Stimulated activated CD4-positive, alpha-beta T cell treated with anti-CD3 and anti-CD28 coated beads, Interleukin-4, amount 100 ng/mL, for 48 hours (primary cell): ENCODE data around the gene TUBGCP6.
A peak's percentile ranks its signal among the peaks of the same experiment; 100 is the strongest.
"Not testable (repeated sequence)": the region's sequence is repeated elsewhere in the genome, so short reads cannot be mapped to it uniquely, and the experiment has no call there.

Source experiments
- DNase-seq, 2 donors: peaks; one replicate each; pipeline ENCODE4 v3.0.0-alpha.2; 2020; ENCODE audit warnings: low read depth in 2 of 2

Gene TUBGCP6

GRCh38 chr22:50278956-50279619, 34.3 kb upstream of the TUBGCP6 start:
- DNase-seq: no peak

- DNase-seq: no peak
Measured at GRCh38 chr22:50278461-50278860, 33.6 kb upstream of the TUBGCP6 start.

DNA sequence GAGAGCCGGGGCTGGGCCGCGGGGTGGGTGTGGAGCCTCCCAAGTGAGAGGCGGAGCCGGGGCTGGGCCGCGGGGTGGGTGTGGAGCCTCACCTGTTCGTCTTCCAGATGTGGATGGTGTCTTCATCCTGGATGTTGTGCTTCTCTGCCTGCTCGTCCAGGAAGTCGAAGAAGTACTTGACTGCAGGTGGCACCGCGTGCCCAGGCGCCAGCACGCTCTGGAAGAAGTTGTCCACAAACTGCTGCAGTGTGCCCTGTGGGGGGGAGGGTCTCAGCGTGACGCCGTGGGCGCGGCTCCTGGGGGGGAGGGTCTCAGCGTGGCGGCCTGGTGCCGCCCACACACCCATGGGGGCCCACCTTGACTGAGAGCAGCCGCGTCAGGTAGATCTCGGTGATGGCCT, 32.9 kb upstream of the TUBGCP6 start:
- no peak for DNase-seq

- peak; percentile 27 to 45 for DNase-seq
Measured at GRCh38 chr22:50276143-50276542, 31.3 kb upstream of the TUBGCP6 start.

- no peak for DNase-seq
Measured at GRCh38 chr22:50275181-50276055, 30.6 kb upstream of the TUBGCP6 start.

GRCh38 chr22:50274771-50275170, 29.9 kb upstream of the TUBGCP6 start:
- DNase-seq: no peak

DNA sequence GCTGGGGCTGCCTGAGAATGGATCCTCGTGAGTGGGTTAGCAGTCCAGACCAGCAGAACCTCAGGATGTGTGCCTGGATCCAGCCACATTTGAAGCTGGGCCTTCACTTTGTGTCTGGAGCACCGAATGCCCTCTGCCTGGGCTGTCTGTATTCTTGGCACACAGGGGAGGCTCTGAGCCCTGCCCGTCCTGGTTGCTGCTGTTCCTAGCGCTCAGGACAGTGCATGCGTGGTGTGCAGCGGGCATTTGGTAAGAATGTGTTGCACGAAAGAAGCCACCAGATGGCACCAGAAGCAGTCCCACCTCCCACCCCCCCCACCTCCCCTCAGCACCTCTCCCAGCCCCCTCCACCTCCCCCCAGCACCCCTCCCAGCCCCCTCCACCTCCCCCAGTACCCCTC, 29.5 kb upstream of the TUBGCP6 start:
- DNase-seq: peak in 1 of 2 donors; percentile 31

- not testable (repeated sequence) for DNase-seq
Measured at GRCh38 chr22:50273781-50274180, 29.0 kb upstream of the TUBGCP6 start.

DNA sequence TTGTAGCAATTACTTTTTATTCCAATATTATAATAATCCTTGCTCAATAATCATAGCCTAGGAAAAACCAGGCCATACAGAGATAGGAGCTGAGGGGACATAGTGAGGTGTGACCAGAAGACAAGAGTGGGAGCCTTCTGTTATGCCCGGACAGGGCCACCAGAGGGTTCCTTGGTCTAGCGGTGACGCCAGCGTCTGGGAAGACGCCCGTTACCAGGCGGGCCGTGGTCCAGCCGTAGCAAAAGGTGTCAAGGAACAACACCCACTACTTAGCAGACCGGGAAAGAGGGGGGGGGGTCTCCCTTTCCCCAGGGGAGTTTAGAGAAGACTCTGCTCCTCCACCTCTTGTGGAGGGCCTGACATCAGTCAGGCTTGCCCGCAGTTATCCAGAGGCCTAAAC, 28.5 kb upstream of the TUBGCP6 start:
- not testable (repeated sequence) for DNase-seq

DNA sequence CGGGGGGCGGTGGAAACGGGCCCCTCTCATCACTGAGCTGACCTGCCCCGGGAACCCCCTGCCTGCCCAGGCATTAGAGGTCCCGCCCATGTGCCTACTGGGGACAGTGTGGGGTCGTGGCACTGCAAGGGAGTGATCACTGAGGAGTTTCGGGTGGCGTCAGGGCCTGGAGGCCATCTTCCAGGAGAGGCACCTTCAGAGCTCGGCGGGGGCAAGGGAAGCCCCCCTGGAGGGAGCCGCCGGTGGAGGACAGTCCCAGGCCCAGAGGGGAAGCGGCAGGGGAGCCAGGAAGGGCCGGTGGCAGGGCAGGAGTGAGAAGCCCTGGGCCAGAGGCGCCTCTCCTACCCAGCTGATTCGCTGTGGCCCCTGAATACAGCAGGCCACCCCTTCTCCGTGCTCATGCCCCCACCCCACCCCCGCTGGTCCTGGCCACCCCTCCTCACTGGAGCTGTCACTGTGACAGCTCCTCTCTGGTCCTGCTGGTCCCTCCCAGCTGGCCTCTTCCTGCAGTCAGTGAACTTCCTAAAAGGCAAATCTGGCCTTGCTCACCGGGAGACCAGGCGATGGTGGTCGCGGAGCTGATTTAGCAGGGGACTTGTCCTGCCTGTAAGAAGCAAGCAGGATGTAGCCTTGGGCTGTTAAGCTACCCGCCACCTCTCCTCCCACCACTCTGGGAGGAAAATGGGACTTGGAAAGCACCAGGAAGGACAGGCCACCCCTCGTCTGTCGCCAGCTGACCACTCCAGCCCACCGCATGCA, 27.4 kb upstream of the TUBGCP6 start:
- no peak for DNase-seq

DNA sequence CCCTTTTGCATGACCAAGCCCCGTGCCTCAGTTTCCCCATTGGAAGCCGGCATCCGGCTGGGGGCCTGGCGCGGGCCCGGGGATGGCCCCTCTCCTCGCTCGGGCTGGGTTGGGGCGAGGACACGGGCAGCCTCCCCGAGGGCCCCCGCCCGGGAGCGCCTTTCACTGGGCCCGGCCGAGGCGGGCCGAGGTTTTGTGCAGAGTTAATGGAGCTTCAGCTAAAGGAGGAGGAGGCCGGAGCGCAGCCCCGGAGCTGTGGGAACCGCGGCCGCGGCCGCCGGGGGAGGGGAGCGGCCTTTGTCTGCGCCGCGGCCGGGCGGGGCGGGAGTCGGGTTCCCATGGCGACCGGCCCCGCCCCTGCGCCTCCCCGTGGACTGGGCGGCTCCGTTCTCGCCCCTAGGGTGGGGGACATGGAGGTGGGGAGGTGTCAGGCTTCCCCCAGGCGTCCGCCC, 26.7 kb upstream of the TUBGCP6 start:
- DNase-seq: peak; percentile 42 to 53

GRCh38 chr22:50270666-50271394, 26.0 kb upstream of the TUBGCP6 start:
- peak; percentile 63 to 66 for DNase-seq

- DNase-seq: peak; percentile 38 to 63
Measured at GRCh38 chr22:50269970-50270665, 25.3 kb upstream of the TUBGCP6 start, which contains the start of gene MAPK11. TSS of gene MAPK11 (minus strand) at chr22:50270380. CDS start at chr22:50270292, 88 bp downstream.

DNA sequence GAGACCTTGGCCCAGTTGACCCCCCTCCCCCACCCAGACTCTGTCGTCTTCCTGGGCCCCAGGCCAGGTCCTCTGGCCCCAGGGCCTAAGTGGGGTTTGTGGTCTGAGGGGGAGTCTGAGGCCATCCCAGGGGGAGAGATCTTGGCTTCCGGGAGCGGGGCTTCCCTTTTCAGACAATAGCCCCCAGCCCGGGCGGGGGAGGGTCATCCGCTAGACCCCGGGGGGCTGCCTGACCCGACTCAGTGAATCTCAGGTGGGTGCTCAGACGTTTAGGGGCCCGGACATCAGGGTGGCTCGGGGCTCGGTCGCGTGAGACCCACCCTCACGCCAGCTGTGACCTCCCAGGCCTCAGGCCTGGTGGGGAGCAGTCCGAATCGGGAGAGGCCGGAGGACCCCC, 24.7 kb upstream of the TUBGCP6 start:
- DNase-seq: no peak

DNA sequence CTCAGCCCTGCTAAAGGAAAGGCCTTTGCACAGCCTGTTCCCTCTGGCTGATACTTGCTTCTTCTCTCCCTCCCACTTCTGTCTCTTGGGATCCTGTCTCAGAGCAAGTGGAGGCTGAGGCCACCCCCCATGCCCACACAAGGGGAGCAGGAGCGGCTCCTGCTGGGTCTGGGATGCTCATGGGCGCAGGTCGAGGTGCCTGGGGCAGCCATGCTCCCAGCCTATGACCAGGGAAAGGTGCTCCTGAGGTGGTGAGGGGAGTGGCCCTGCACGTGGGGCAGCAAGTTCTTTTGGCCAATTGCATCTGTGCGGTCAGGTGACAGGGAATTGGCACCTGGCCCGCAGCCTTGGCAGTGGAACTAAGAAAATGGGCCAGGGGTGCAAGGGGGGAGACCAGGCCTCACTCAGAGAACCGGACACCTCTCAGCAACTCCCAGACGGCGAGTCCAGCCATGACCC, 23.9 kb upstream of the TUBGCP6 start:
- no peak for DNase-seq

GRCh38 chr22:50267591-50268390, 23.0 kb upstream of the TUBGCP6 start:
- DNase-seq: peak; percentile 50 to 64

- DNase-seq: no peak
Measured at GRCh38 chr22:50266994-50267393, 22.2 kb upstream of the TUBGCP6 start.

DNA sequence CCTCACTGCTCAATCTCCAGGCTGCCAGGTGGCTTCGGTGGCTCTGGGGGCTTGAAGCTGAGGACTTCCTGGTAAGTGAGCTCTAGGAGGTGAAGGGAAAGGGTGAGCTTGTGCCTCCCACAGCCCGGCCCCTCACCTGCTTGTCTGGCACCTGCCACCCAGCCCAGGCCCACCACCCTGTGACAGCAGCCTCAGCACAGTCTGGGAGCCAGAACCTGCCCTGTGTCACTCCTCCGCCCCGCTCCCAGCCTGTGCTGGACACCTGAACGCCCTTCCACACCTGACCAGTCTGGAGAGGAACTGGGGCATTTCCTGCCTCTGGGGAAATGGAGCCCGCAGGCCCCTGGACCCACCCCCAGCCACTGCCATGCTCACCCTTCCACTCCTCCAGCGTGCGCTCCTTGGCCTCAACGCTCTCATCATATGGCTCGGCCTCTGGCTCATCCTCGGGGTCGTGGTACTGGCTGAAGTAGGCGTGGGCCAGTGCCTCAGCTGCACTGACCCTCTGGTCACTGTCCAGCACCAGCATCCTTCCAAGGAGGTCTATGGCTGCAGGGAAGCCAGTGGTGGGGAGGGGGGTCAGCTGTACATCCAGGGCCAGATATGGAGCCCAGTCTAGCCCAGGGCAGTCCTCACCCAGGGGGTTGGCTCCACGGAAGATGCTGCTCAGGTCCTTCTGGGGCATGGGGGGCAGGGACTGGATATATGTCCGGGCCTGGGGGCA, 20.3 kb upstream of the TUBGCP6 start:
- no peak for DNase-seq

GRCh38 chr22:50264104-50264745, 19.4 kb upstream of the TUBGCP6 start:
- DNase-seq: no peak
